ENCODE measurements around the gene TNIP1.

DNA sequence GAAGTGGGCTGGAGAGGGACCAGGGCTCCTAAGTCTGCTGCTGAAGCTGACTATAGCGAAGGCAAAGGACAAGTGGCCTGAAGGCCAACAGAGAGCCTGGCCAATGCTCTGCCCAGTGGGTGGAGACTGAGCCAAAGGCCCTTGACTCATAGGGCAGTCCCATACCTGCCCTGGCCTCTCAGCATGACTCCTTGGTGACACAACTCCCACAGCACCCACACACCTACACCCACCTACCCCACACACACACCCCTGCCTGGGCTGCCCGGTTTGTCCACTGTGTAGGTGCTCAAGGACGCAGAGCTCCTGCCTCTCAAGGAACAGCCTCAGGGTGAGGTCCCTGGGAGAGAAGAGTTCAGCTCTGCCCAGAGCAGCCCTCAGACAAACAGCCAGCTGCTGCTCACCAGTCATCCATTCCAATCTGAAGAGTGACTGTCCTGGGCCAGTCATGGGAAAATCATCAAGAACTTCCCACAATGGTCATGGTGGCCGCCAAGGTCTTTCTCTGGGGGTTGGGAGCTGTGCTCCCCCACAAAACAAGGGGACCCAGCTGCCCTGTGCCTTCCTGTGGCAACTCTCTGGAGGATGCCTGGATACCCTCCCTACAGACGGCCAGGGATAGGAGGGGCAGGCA, 5.0 kb downstream of the TNIP1 start:
- TF ChIP-seq, protein P1, sequence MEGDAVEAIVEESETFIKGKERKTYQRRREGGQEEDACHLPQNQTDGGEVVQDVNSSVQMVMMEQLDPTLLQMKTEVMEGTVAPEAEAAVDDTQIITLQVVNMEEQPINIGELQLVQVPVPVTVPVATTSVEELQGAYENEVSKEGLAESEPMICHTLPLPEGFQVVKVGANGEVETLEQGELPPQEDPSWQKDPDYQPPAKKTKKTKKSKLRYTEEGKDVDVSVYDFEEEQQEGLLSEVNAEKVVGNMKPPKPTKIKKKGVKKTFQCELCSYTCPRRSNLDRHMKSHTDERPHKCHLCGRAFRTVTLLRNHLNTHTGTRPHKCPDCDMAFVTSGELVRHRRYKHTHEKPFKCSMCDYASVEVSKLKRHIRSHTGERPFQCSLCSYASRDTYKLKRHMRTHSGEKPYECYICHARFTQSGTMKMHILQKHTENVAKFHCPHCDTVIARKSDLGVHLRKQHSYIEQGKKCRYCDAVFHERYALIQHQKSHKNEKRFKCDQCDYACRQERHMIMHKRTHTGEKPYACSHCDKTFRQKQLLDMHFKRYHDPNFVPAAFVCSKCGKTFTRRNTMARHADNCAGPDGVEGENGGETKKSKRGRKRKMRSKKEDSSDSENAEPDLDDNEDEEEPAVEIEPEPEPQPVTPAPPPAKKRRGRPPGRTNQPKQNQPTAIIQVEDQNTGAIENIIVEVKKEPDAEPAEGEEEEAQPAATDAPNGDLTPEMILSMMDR (IDR thresholded peaks at IDR 0.05), result no peak
- no peak for TF ChIP-seq POLR2A (IDR thresholded peaks at IDR 0.05)

All from stomach (tissue), 4 donors.